ENCODE data around the gene COPB1. TPM values are rescaled to one million over a fixed set of nuclear protein-coding genes. Genes with fewer than 3 reads are reported as not detected.

The COPB1 gene
- total and polyA plus RNA-seq, 9 of the 15 experiments (the other 6 are each of a cell fraction or from before 2014, with no cell fraction given), result 64.7 to 188 (median 91.6) TPM

GRCh38 chr11:14409891-14410290 is 89.7 kb downstream of the COPB1 start:
- FAIRE-seq, result no peak
- H3K27me3 ChIP-seq (ENCODE audit: control insufficient read depth in 2 of 2, insufficient read depth in 2 of 2, low read length in 2 of 2), result no peaks in the 10 kb centered on the region
- H3K36me3 ChIP-seq (ENCODE audit: control insufficient read depth, insufficient read depth, low read length), result no peaks in the 10 kb centered on the region
- no peaks in the 10 kb centered on the region for H3K9me3 ChIP-seq (replicated peaks; ENCODE audit: control insufficient read depth, insufficient read depth, low read depth, low read length)
- no peaks in the 10 kb centered on the region for H3K79me2 ChIP-seq (ENCODE audit: control insufficient read depth, insufficient read depth, low read length)
- no peaks in the 10 kb centered on the region for H4K20me1 ChIP-seq (replicated peaks; ENCODE audit: control insufficient read depth, insufficient read depth, low read length)
- intact Hi-C loops (cut with micrococcal nuclease) (no loop called here), in situ Hi-C loops (cut with MboI) (loop anchor here (10.0 kb wide), 1 partner anchor 105 kb away; no protein-coding TSS in a partner anchor)
- H3K9me1 ChIP-seq (ENCODE audit: control insufficient read depth, insufficient read depth, low read length), result no peaks in the 10 kb centered on the region
- WGBS (ENCODE audit: insufficient coverage, low coverage, missing lambda C conversion rate), result 43% methylated on average over 3 of the region's 3 CpGs
- H3K4me3 ChIP-seq, result no peak overlapping the region
- no peak overlapping the region for H3K4me2 ChIP-seq (ENCODE audit: insufficient read depth, low read length)
- H2AFZ ChIP-seq (ENCODE audit: low read depth, low read length), result no peak overlapping the region
- ChIA-PET CTCF (ENCODE audit: low intra/inter-chr PET ratio) (no interaction called here), POLR2A (interaction anchor here (0.6 to 1.4 kb wide), 2 partner anchors 13 to 248 kb away, joined by 4 to 5 read pairs; no protein-coding TSS in a partner anchor)
- no peak overlapping the region for H3K27ac ChIP-seq (ENCODE audit: extremely low read depth, low read depth, low read length)
- TF ChIP-seq HES1 (IDR thresholded peaks at IDR 0.05; ENCODE audit: low read depth) (no peak), DIDO1 (tag; IDR thresholded peaks at IDR 0.05; ENCODE audit: low read depth) (no peak), YBX1 (IDR thresholded peaks at IDR 0.05) (no peak), ZNF24 (IDR thresholded peaks at IDR 0.05) (no peak), CBX8 (IDR thresholded peaks at IDR 0.05; ENCODE audit: borderline replicate concordance, extremely low read depth, low read depth, low read length, poor library complexity, severe bottlenecking) (no peak), ZNF140 (CRISPR knock-in tag; IDR thresholded peaks at IDR 0.05) (no peak), SREBF1 (IDR thresholded peaks at IDR 0.05; ENCODE audit: borderline replicate concordance, low read depth, low read length) (no peak), C11orf30 (IDR thresholded peaks at IDR 0.05; ENCODE audit: low read depth) (no peak)
- BruUV-seq (replicated peaks), result no TSS peak
- no peak for ATAC-seq
- no peak overlapping the region for H3K9ac ChIP-seq (ENCODE audit: insufficient read depth in 1 of 2, low read depth in 2 of 2, low read length in 2 of 2)
- DNase-seq (ENCODE audit: extremely low read depth in 1 of 4, low spot score in 3 of 4), result no peak
- H3K4me1 ChIP-seq (replicated peaks in 1 of 2; ENCODE audit: control insufficient read depth in 2 of 2, insufficient read depth in 2 of 2, low read length in 2 of 2), result peaks cover 1 to 15% of the 10 kb centered on the region in 2 experiments; a peak in 4 of 5 replicates

All from K562 (cell line).